ENCODE data around the gene EPHA8. TPM values are rescaled to one million over a fixed set of nuclear protein-coding genes. Genes with fewer than 3 reads are reported as not detected.

Gene EPHA8
- total and polyA plus RNA-seq, 2 of the 13 experiments (the other 11 are each of a cell fraction or from before 2014, with no cell fraction given), result not detected

DNA sequence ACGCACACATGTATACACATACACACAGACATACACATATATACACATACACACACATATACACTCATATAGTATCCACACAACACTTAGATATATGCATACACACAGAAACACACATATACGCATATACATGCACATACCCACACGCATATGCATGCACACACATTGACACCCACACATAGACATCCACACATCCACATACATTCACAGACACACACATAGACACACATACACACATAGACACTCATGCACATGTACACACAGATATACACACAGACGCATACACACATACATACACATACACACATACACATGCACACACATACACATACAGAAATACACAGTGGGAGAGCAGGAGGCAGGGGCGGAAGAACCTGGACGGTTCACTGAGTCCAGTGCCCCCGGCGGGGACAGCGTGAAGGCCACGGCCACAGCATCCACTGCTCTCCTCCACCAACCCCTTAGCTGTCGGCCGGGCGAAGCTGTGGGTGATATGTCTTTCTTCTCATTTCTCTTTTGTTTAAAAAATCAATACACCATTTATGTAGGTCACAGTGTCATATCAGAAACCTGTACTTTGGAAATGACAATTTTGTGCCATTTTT, 86.9 kb downstream of the EPHA8 start:
- peaks cover 4 to 44% of the 10 kb centered on the region in 2 experiments; a peak in 4 of 5 replicates for H3K27me3 ChIP-seq (ENCODE audit: control insufficient read depth in 1 of 2, insufficient read depth in 2 of 2, low read length in 2 of 2)
- H3K27ac ChIP-seq (ENCODE audit: extremely low read length, insufficient read depth, low read length), result no peak overlapping the region
- ATAC-seq, result no peak
- no peak for FAIRE-seq
- intact Hi-C loops (cut with micrococcal nuclease; ENCODE audit: unreplicated experiment) (no loop called here), in situ Hi-C loops (cut with HindIII; ENCODE audit: extremely low pct_ligation_motif_present, low pct_unique_long_range_greater_than_20kb) (no loop called here)
- no peaks in the 10 kb centered on the region for H3K36me3 ChIP-seq (replicated peaks in 1 of 2; ENCODE audit: control insufficient read depth in 1 of 2, insufficient read depth in 2 of 2, low read length in 2 of 2)
- DNase-seq (ENCODE audit: low spot score), result no peak
- no peaks in the 10 kb centered on the region for H3K9me3 ChIP-seq (ENCODE audit: low read length)
- no peaks in the 10 kb centered on the region for H3K79me2 ChIP-seq (ENCODE audit: insufficient read depth, low read length)
- H4K20me1 ChIP-seq (ENCODE audit: insufficient read depth, low read length), result no peaks in the 10 kb centered on the region
- ChIA-PET CTCF (ENCODE audit: low intra/inter-chr PET ratio, low total read pairs) (no interaction called here), POLR2A (no interaction called here)
- H3K4me3 ChIP-seq (replicated peaks in 1 of 3; ENCODE audit: insufficient read depth in 1 of 3, low read depth in 2 of 3, low read length in 3 of 3), result no peak overlapping the region
- no peaks in the 10 kb centered on the region for H3K4me1 ChIP-seq (ENCODE audit: insufficient read depth, low read length)
- H3K4me2 ChIP-seq (ENCODE audit: low read depth, low read length), result no peak overlapping the region
- no peak overlapping the region for H2AFZ ChIP-seq (ENCODE audit: low read length)
- no TSS peak for BruUV-seq (replicated peaks)
- H3K9ac ChIP-seq (ENCODE audit: insufficient read depth, low read depth, low read length), result no peak overlapping the region
- 52% methylated on average over 11 of the region's 13 CpGs for WGBS (ENCODE audit: low lambda C conversion rate)
- TF ChIP-seq HNRNPH1 (optimal IDR thresholded peaks at IDR 0.05; ENCODE audit: low read depth, low read length) (no peak), ZNF232 (CRISPR knock-in tag; IDR thresholded peaks at IDR 0.05; ENCODE audit: borderline replicate concordance) (no peak), IKZF1 (IDR thresholded peaks at IDR 0.05) (no peak), PAWR (CRISPR knock-in tag; IDR thresholded peaks at IDR 0.05; ENCODE audit: borderline replicate concordance) (no peak)

DNA sequence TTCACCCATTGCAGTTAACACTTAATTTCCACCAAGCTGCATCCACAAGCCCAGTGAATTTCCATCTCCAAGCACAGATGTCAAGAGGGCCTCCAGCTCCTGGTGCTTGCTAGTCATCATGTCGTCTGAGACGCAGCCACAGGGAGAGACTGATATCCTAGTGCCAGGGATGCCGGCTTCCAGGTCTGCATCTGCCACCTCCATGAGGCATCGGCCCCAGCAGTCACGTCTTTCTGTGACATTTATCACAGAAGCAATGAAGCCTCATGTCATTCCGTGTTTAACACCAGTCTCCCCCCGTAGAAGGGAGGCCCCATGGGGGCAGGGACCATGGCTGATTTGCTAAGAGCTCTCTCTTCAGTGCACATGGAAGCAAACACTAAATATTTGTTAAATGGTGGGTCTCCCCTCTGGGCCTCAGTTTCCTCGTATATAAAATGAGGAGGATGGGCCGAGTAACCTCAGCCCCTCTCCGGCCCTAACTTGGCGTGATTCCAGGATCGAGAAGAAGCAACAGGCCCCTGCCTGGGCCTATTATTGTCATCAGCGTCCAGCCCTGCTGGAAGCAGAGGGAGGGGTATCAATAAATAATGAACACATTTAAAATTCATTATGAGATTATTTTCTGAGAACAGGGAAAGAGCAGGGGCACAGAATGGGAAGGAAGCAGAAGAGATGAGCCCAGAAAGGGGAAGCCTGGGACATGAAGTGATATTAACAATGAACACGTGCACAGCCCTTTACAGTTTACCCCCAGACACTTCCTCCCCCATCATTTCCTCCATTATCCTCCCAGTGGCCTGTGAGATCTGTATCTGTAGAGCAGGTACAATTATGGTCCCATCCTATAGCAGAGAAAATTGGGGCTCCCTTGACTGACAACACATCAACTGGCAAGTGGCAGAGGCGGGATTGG, 88.9 kb downstream of the EPHA8 start:
- Histone ChIP-seq H3K9ac (ENCODE audit: insufficient read depth, low read depth, low read length) (no peak overlapping the region), H3K4me3 (replicated peaks in 1 of 3; ENCODE audit: insufficient read depth in 1 of 3, low read depth in 2 of 3, low read length in 3 of 3) (no peak overlapping the region), H3K27me3 (ENCODE audit: control insufficient read depth in 1 of 2, insufficient read depth in 2 of 2, low read length in 2 of 2) (peaks cover 1 to 30% of the 10 kb centered on the region in 2 experiments; a peak in 4 of 5 replicates), H3K79me2 (ENCODE audit: insufficient read depth, low read length) (no peaks in the 10 kb centered on the region), H3K4me2 (ENCODE audit: low read depth, low read length) (no peak overlapping the region), H2AFZ (ENCODE audit: low read length) (no peak overlapping the region), H3K4me1 (ENCODE audit: insufficient read depth, low read length) (no peaks in the 10 kb centered on the region), H3K36me3 (replicated peaks in 1 of 2; ENCODE audit: control insufficient read depth in 1 of 2, insufficient read depth in 2 of 2, low read length in 2 of 2) (no peaks in the 10 kb centered on the region), H3K27ac (ENCODE audit: extremely low read length, insufficient read depth, low read length) (no peak overlapping the region), H3K9me3 (ENCODE audit: low read length) (no peaks in the 10 kb centered on the region), H4K20me1 (ENCODE audit: insufficient read depth, low read length) (no peaks in the 10 kb centered on the region)
- ATAC-seq (no peak), DNase-seq (ENCODE audit: low spot score) (no peak), FAIRE-seq (no peak)
- no TSS peak for BruUV-seq (replicated peaks)
- 28% methylated on average over 14 of the region's 15 CpGs for WGBS (ENCODE audit: low lambda C conversion rate)
- CTCF ChIA-PET (ENCODE audit: low intra/inter-chr PET ratio, low total read pairs), result no interaction called here
- intact Hi-C loops (cut with micrococcal nuclease; ENCODE audit: unreplicated experiment) (no loop called here), in situ Hi-C loops (cut with HindIII; ENCODE audit: extremely low pct_ligation_motif_present, low pct_unique_long_range_greater_than_20kb) (no loop called here)
- POLR2A ChIA-PET, result interaction anchor here (0.7 kb wide), 1 partner anchor 143 kb away, joined by 3 read pairs; no protein-coding TSS in a partner anchor
- TF ChIP-seq CREB1 (IDR thresholded peaks at IDR 0.05) (no peak), CREB1 (CRISPR knock-in tag; IDR thresholded peaks at IDR 0.05) (no peak), ZFP90 (CRISPR knock-in tag; IDR thresholded peaks at IDR 0.05; ENCODE audit: borderline replicate concordance) (no peak), AKAP8 (CRISPR knock-in tag; IDR thresholded peaks at IDR 0.05) (no peak), ZNF33B (CRISPR knock-in tag; IDR thresholded peaks at IDR 0.05) (no peak), HOXA5 (CRISPR knock-in tag; IDR thresholded peaks at IDR 0.05) (no peak), GABPB1 (CRISPR knock-in tag; IDR thresholded peaks at IDR 0.05) (no peak), RERE (CRISPR knock-in tag; IDR thresholded peaks at IDR 0.05; ENCODE audit: low read depth) (no peak), PHF20 (CRISPR knock-in tag; IDR thresholded peaks at IDR 0.05) (no peak)
